Endodermal cell (in vitro differentiated cells): Measurements from ENCODE around the gene NHLH1. TPM values are rescaled to one million over a fixed set of nuclear protein-coding genes. Genes with fewer than 3 reads are reported as not detected.
A peak's percentile ranks its signal among the peaks of the same experiment; 100 is the strongest.

Experiments used
- DNase-seq: peaks from one replicate; pipeline ENCODE4 v3.0.0-alpha.2; 2017
- H3K27ac ChIP-seq: 2 replicates; pipeline ENCODE4 v1.5.1; 2013; ENCODE audit warnings: mild to moderate bottlenecking, low read depth, low read length, moderate library complexity
- H3K27me3 ChIP-seq: 2 replicates; pipeline ENCODE4 v1.6.1; 2013; ENCODE audit warnings: mild to moderate bottlenecking, low read length, moderate library complexity; ENCODE audit not compliant: insufficient read depth, control insufficient read depth, poor library complexity, severe bottlenecking
- H3K36me3 ChIP-seq: 2 replicates; pipeline ENCODE4 v1.7.0; 2013; ENCODE audit warnings: mild to moderate bottlenecking, low read length, moderate library complexity; ENCODE audit not compliant: control insufficient read depth, insufficient read depth
- H3K4me1 ChIP-seq: one replicate; pipeline ENCODE4 v1.7.0; 2013; ENCODE audit warnings: low read length; ENCODE audit not compliant: control insufficient read depth, insufficient read depth
- H3K4me3 ChIP-seq: 2 replicates; pipeline ENCODE4 v1.5.1; 2013; ENCODE audit warnings: mild to moderate bottlenecking, low read length, moderate library complexity
- H3K9ac ChIP-seq: 2 replicates; pipeline ENCODE4 v1.6.1; 2013; ENCODE audit warnings: mild to moderate bottlenecking, low read length, moderate library complexity; ENCODE audit not compliant: poor library complexity, severe bottlenecking; ENCODE audit errors: extremely low read depth
- H3K9me3 ChIP-seq: 2 replicates; pipeline ENCODE4 v1.6.1; 2013; ENCODE audit warnings: mild to moderate bottlenecking, low read length, moderate library complexity; ENCODE audit not compliant: control insufficient read depth
- H3K27ac Mint-ChIP-seq: 2 replicates; pipeline ENCODE4 v1.8.0; 2020; ENCODE audit warnings: mixed read lengths
- H3K27me3 Mint-ChIP-seq: 2 replicates; pipeline ENCODE4 v1.8.0; 2021; ENCODE audit warnings: mild to moderate bottlenecking, mixed read lengths; ENCODE audit not compliant: insufficient read depth
- H3K36me3 Mint-ChIP-seq: 2 replicates; pipeline ENCODE4 v1.8.0; 2020; ENCODE audit warnings: low read depth, mixed read lengths
- H3K4me1 Mint-ChIP-seq: 2 replicates; pipeline ENCODE4 v1.8.0; 2020; ENCODE audit warnings: mixed read lengths
- H3K4me3 Mint-ChIP-seq: 2 replicates; pipeline ENCODE4 v1.8.0; 2020; ENCODE audit warnings: mild to moderate bottlenecking, moderate library complexity, mixed read lengths
- H3K9me3 Mint-ChIP-seq: 2 replicates; pipeline ENCODE4 v1.8.0; 2020; ENCODE audit warnings: mild to moderate bottlenecking, mixed read lengths
- WGBS, 2 experiments: methylation state at CpG; one replicate each; pipeline versions ENCODE4 v1.1.5 to v1.1.7; 2013; ENCODE audit warnings: missing lambda C conversion rate in 2 of 2, mixed read lengths in 1 of 2; ENCODE audit not compliant: insufficient coverage in 1 of 2, insufficient read length in 1 of 2; 5-methylcytosine and 5-hydroxymethylcytosine counted together
- total RNA-seq, 2 donors: library from RNA; stranded (reverse); fragmentation: NEBNext Ultra II Directional in 1 of 2; extraction: Animal tissue kit (Norgen Biotek cat#: 25700) in 1 of 2; gene quantifications; 2 replicates in 1 of 2; 3 replicates in 1 of 2; pipeline ENCODE4 v1.2.1, GENCODE V29; 2021
- TF ChIP-seq, protein P1 (sequence below): fragments of 200-600 bp; sonication (generic); conservative IDR thresholded peaks from 2 replicates; pipeline ENCODE4 v1.5.0; 2021; ENCODE audit warnings: antibody characterized with exemption, mild to moderate bottlenecking

The NHLH1 gene
- total RNA-seq, 2 donors from 2014 or later: 0.31 to 0.57 TPM

DNA sequence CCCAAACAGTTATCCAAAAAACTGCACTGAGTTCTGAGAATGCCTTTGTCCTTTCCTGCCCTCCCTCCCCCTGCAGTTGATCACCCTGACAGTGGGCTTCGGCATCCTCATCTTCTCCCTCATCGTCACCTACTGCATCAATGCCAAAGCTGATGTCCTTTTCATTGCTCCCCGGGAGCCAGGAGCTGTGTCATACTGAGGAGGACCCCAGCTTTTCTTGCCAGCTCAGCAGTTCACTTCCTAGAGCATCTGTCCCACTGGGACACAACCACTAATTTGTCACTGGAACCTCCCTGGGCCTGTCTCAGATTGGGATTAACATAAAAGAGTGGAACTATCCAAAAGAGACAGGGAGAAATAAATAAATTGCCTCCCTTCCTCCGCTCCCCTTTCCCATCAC is 8.8 kb upstream of the NHLH1 start:
- 93 to 95% methylated on average over 3 to 4 of the region's 4 CpGs for WGBS, 2 experiments
- no peak overlapping the region for H3K4me3 ChIP-seq
- Mint-ChIP-seq H3K4me1 (peaks cover 8% of the 10 kb centered on the region), H3K9me3 (no peaks in the 10 kb centered on the region), H3K27ac (no peak overlapping the region), H3K27me3 (no peaks in the 10 kb centered on the region), H3K4me3 (no peak overlapping the region), H3K36me3 (peaks cover 62% of the 10 kb centered on the region)
- H3K9me3 ChIP-seq: no peaks in the 10 kb centered on the region
- no peaks in the 10 kb centered on the region for H3K27me3 ChIP-seq
- no peak overlapping the region for H3K27ac ChIP-seq
- TF ChIP-seq, protein P1, sequence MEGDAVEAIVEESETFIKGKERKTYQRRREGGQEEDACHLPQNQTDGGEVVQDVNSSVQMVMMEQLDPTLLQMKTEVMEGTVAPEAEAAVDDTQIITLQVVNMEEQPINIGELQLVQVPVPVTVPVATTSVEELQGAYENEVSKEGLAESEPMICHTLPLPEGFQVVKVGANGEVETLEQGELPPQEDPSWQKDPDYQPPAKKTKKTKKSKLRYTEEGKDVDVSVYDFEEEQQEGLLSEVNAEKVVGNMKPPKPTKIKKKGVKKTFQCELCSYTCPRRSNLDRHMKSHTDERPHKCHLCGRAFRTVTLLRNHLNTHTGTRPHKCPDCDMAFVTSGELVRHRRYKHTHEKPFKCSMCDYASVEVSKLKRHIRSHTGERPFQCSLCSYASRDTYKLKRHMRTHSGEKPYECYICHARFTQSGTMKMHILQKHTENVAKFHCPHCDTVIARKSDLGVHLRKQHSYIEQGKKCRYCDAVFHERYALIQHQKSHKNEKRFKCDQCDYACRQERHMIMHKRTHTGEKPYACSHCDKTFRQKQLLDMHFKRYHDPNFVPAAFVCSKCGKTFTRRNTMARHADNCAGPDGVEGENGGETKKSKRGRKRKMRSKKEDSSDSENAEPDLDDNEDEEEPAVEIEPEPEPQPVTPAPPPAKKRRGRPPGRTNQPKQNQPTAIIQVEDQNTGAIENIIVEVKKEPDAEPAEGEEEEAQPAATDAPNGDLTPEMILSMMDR: no peak
- no peaks in the 10 kb centered on the region for H3K4me1 ChIP-seq
- H3K9ac ChIP-seq: no peak overlapping the region
- H3K36me3 ChIP-seq: peaks cover 73% of the 10 kb centered on the region
- DNase-seq: no peak

DNA sequence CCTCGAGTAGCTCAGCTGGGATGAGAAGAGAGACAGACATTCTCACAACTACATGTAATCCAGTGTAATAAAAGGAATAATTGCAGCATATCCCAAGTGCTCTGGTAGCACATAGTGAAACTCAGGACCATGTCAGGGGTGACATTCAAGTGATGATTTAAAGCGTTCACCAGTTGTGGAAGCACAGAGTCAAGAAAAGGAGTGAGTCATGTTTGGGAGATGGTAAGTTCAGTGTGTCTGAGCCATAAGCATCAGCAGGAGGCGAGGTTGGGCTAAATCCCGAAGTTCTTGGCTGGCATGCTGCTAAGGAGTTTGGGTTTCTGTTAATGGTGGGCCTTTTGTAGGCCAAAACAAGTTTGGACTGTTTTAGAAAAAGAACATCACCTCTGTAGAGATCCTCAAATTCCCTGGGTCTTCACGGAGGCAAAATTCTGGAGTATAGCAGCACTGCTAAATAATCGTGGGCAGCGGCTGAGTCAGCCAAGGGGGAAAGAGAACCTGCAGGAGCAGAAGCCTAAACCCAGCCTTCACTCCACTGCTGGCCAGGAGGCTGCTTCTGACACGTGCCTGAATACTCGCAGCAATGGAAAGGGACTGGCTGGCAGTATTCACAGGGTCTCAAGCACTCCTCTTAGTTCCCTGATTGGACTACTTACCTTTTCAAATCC is 7.2 kb upstream of the NHLH1 start:
- Histone ChIP-seq H3K36me3 (peaks cover 57% of the 10 kb centered on the region), H3K4me1 (no peaks in the 10 kb centered on the region), H3K9ac (no peak overlapping the region), H3K4me3 (no peak overlapping the region), H3K27ac (peak overlapping the region; percentile 17), H3K27me3 (no peaks in the 10 kb centered on the region), H3K9me3 (no peaks in the 10 kb centered on the region)
- Mint-ChIP-seq H3K9me3 (no peaks in the 10 kb centered on the region), H3K36me3 (peaks cover 49% of the 10 kb centered on the region), H3K4me3 (no peak overlapping the region), H3K27me3 (no peaks in the 10 kb centered on the region), H3K27ac (no peak overlapping the region), H3K4me1 (peaks cover 8% of the 10 kb centered on the region)
- no peak for DNase-seq
- TF ChIP-seq, protein P1: no peak
- 87 to 92% methylated on average over 8 to 9 of the region's 9 CpGs for WGBS, 2 experiments

GRCh38 chr1:160360227-160360695 is 6.6 kb upstream of the NHLH1 start:
- Histone ChIP-seq H3K9ac (no peak overlapping the region), H3K27ac (peak overlapping the region; percentile 17), H3K9me3 (no peaks in the 10 kb centered on the region), H3K4me1 (no peaks in the 10 kb centered on the region), H3K36me3 (peaks cover 51% of the 10 kb centered on the region), H3K27me3 (no peaks in the 10 kb centered on the region), H3K4me3 (no peak overlapping the region)
- H3K9me3 Mint-ChIP-seq: no peaks in the 10 kb centered on the region
- WGBS, 2 experiments: 95 to 96% methylated on average over 8 of the region's 8 CpGs
- peaks cover 45% of the 10 kb centered on the region for H3K36me3 Mint-ChIP-seq
- H3K27me3 Mint-ChIP-seq: no peaks in the 10 kb centered on the region
- no peak for DNase-seq
- no peak overlapping the region for H3K27ac Mint-ChIP-seq
- H3K4me1 Mint-ChIP-seq: peaks cover 8% of the 10 kb centered on the region
- H3K4me3 Mint-ChIP-seq: no peak overlapping the region
- TF ChIP-seq, protein P1: no peak
